ENCODE measurements around the gene KHSRP. TPM values are rescaled to one million over a fixed set of nuclear protein-coding genes. Genes with fewer than 3 reads are reported as not detected.

KHSRP gene, protein sequence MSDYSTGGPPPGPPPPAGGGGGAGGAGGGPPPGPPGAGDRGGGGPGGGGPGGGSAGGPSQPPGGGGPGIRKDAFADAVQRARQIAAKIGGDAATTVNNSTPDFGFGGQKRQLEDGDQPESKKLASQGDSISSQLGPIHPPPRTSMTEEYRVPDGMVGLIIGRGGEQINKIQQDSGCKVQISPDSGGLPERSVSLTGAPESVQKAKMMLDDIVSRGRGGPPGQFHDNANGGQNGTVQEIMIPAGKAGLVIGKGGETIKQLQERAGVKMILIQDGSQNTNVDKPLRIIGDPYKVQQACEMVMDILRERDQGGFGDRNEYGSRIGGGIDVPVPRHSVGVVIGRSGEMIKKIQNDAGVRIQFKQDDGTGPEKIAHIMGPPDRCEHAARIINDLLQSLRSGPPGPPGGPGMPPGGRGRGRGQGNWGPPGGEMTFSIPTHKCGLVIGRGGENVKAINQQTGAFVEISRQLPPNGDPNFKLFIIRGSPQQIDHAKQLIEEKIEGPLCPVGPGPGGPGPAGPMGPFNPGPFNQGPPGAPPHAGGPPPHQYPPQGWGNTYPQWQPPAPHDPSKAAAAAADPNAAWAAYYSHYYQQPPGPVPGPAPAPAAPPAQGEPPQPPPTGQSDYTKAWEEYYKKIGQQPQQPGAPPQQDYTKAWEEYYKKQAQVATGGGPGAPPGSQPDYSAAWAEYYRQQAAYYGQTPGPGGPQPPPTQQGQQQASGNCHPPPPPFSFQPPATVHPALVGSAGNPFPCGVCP
- total RNA-seq (46.9 TPM), polyA plus RNA-seq (ENCODE audit: insufficient read depth in 1 of 8, insufficient read length in 8 of 8, low replicate concordance in 1 of 8) (100 to 1,000 TPM; 165 to 256 (median 214) TPM)
- long read RNA-seq, donor 1, partial matches to known transcripts: 0 of 2 reads
- long read RNA-seq, donor 1, other reads (novel, unspliced or antisense): 0 of 2 reads
- long read RNA-seq, donor 2, partial matches to known transcripts: 0 of 3 reads
- long read RNA-seq, donor 2, other reads (novel, unspliced or antisense): 0 of 3 reads
- long read RNA-seq, donor 3, transcript KHSRP-212 (3 exons, 851 nt): major isoform, 8 of 23 reads
- long read RNA-seq, donor 3, partial matches to known transcripts: 13 of 23 reads
- long read RNA-seq, donor 3, other reads (novel, unspliced or antisense): 0 of 23 reads
- long read RNA-seq, donor 4, transcript KHSRP-212 (3 exons, 851 nt): major isoform, 14 of 38 reads
- long read RNA-seq, donor 4, partial matches to known transcripts: 21 of 38 reads
- long read RNA-seq, donor 4, other reads (novel, unspliced or antisense): 0 of 38 reads
- long read RNA-seq, donor 5, transcript KHSRP-212 (3 exons, 851 nt): major isoform, 5 of 29 reads
- long read RNA-seq, donor 5, partial matches to known transcripts: 20 of 29 reads
- long read RNA-seq, donor 5, other reads (novel, unspliced or antisense): 0 of 29 reads
- long read RNA-seq, donor 6, partial matches to known transcripts: 8 of 12 reads
- long read RNA-seq, donor 6, other reads (novel, unspliced or antisense): 0 of 12 reads
- long read RNA-seq, donor 7, transcript KHSRP-212 (3 exons, 851 nt): major isoform, 5 of 17 reads
- long read RNA-seq, donor 7, partial matches to known transcripts: 8 of 17 reads
- long read RNA-seq, donor 7, other reads (novel, unspliced or antisense): 0 of 17 reads
- long read RNA-seq, donor 8, transcript KHSRP-212 (3 exons, 851 nt): major isoform, 8 of 19 reads
- long read RNA-seq, donor 8, partial matches to known transcripts: 9 of 19 reads
- long read RNA-seq, donor 8, other reads (novel, unspliced or antisense): 0 of 19 reads
- long read RNA-seq, donor 9, transcript KHSRP-212 (3 exons, 851 nt): major isoform, 10 of 26 reads
- long read RNA-seq, donor 9, partial matches to known transcripts: 15 of 26 reads
- long read RNA-seq, donor 9, other reads (novel, unspliced or antisense): 0 of 26 reads
- long read RNA-seq, donor 10, transcript KHSRP-212 (3 exons, 851 nt): major isoform, 10 of 33 reads
- long read RNA-seq, donor 10, partial matches to known transcripts: 21 of 33 reads
- long read RNA-seq, donor 10, other reads (novel, unspliced or antisense): 0 of 33 reads
- long read RNA-seq, donor 11, transcript KHSRP-212 (3 exons, 851 nt): major isoform, 6 of 13 reads
- long read RNA-seq, donor 11, partial matches to known transcripts: 6 of 13 reads
- long read RNA-seq, donor 11, other reads (novel, unspliced or antisense): 0 of 13 reads

DNA sequence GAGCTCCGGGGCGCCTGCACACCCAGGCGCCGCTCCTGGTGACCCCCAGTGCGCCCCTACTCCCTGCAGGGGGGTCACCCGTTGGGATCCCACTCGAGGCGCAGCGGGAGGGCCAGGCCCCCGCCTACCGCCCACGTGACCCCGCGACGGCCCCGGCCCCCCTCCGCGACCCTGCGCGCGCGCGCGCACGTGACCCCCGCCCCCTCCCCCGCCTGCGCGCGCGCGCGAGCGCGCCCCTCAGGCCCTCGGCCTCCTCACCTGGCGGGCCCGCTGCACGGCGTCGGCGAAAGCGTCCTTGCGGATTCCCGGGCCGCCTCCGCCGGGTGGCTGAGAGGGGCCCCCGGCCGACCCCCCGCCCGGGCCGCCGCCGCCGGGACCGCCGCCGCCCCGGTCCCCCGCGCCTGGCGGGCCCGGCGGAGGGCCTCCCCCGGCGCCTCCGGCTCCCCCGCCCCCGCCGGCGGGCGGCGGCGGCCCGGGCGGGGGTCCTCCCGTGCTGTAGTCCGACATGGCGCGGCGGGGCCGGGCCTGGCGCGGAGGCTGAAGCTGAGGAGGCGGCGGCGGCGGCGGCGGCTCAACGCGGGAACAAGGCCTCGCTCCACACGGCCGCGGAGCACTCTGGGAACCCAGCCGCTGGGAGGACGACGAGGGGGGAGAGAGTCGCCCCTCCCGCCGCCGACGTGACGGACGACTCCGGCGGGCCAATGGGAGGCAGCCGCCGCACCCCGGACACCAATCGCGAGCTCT is at the start of gene KHSRP:
KHSRP (minus strand) TSS at position 617 of the 744 bp plus-strand sequence; CDS start at position 507, 110 bp downstream.
- Histone ChIP-seq H3K9me3 (replicated peaks; ENCODE audit: control insufficient read depth, low read depth, low read length) (peaks cover 2% of the 10 kb centered on the region), H3K36me3 (ENCODE audit: control insufficient read depth, insufficient read depth, low read length) (peaks cover 33% of the 10 kb centered on the region), H3K27ac (ENCODE audit: low read length) (peak within 1 kb of the TSS; percentile 97), H3K4me1 (ENCODE audit: control insufficient read depth, insufficient read depth, low read length) (peaks cover 28% of the 10 kb centered on the region), H3K27me3 (ENCODE audit: control insufficient read depth, insufficient read depth, low read length) (no peaks in the 10 kb centered on the region), H3K4me3 (ENCODE audit: low read length) (peak within 1 kb of the TSS; percentile 93)
- DNase-seq: peak; percentile 44
- under 1% methylated on average over 86 of the region's 114 CpGs for WGBS (ENCODE audit: insufficient coverage)

DNA sequence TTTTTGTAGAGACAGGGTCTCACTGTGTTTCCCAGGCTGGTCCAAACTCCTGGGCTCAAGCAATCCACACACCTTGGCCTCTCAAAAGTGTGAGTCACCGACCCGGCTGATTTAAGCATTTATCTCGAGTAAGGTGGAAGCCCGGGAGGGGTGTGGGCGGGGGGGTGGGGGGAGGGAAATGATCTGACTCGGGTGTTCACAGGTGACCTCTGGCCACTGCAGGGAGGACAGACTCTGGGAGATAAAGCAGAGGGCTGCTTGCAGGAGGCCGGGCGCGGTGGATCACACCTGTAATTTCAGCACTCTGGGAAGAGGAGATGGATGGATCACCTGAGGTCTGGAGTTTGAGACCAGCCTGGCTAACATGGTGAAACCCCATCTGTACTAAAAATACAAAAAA is 49.0 kb upstream of the KHSRP start:
- H3K27ac ChIP-seq (ENCODE audit: low read length): no peak overlapping the region
- DNase-seq: no peak
- peaks cover 30% of the 10 kb centered on the region for H3K27me3 ChIP-seq (ENCODE audit: control insufficient read depth, insufficient read depth, low read length)
- H3K36me3 ChIP-seq (ENCODE audit: control insufficient read depth, insufficient read depth, low read length): no peaks in the 10 kb centered on the region
- no peak overlapping the region for H3K4me3 ChIP-seq (ENCODE audit: low read length)
- H3K9me3 ChIP-seq (replicated peaks; ENCODE audit: control insufficient read depth, low read depth, low read length): no peaks in the 10 kb centered on the region
- peaks cover 17% of the 10 kb centered on the region for H3K4me1 ChIP-seq (ENCODE audit: control insufficient read depth, insufficient read depth, low read length)
- no CpG with 5 or more reads among the region's 9 CpGs for WGBS (ENCODE audit: insufficient coverage)

DNA sequence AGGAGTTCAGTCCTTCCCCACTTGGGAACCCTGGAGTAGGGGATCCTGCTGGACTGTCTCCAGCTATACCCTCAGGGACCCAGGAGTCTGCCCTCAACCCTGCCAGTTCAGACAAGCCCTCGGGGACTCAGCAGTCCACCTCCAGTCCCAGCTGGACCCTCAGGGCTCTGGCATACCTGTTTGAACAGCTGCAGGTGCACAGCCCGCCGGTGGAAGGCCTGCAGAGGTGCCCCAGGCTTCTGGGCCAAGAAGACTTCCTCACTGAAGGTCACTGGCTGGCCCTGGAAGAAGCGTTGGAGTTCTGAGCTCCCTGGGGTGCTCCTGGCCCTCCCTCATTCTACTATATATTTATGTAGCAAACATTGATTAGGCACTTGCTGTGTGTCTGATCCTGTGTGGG is 48.1 kb upstream of the KHSRP start:
- Histone ChIP-seq H3K27me3 (ENCODE audit: control insufficient read depth, insufficient read depth, low read length) (peaks cover 35% of the 10 kb centered on the region), H3K36me3 (ENCODE audit: control insufficient read depth, insufficient read depth, low read length) (no peaks in the 10 kb centered on the region), H3K27ac (ENCODE audit: low read length) (no peak overlapping the region), H3K4me3 (ENCODE audit: low read length) (no peak overlapping the region), H3K9me3 (replicated peaks; ENCODE audit: control insufficient read depth, low read depth, low read length) (no peaks in the 10 kb centered on the region), H3K4me1 (ENCODE audit: control insufficient read depth, insufficient read depth, low read length) (peaks cover 17% of the 10 kb centered on the region)
- WGBS (ENCODE audit: insufficient coverage): 78% methylated on average over 3 of the region's 4 CpGs
- no peak for DNase-seq

DNA sequence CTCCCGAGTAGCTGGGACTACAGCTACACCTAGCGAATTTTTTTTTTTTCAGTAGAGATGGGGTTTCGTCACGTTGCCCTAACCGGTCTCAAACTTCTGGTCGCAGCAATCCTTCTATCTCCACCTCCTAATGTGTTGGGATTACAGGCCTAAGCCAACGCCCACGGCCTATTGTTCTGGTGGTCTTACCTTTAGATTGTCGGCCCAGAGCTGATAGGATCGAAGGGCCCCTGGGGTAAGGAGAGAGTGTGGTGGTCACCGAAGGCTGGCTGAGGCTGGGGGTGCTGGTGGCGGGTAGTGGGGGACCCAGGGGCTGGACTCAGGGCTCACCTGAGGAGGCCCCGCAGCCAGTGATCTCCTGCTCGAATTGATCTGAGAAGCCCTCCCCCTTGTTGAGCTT is 46.5 kb upstream of the KHSRP start:
- Histone ChIP-seq H3K36me3 (ENCODE audit: control insufficient read depth, insufficient read depth, low read length) (no peaks in the 10 kb centered on the region), H3K4me3 (ENCODE audit: low read length) (no peak overlapping the region), H3K27me3 (ENCODE audit: control insufficient read depth, insufficient read depth, low read length) (peaks cover 33% of the 10 kb centered on the region), H3K9me3 (replicated peaks; ENCODE audit: control insufficient read depth, low read depth, low read length) (no peaks in the 10 kb centered on the region), H3K4me1 (ENCODE audit: control insufficient read depth, insufficient read depth, low read length) (peaks cover 7% of the 10 kb centered on the region), H3K27ac (ENCODE audit: low read length) (no peak overlapping the region)
- no peak for DNase-seq
- WGBS (ENCODE audit: insufficient coverage): 84% methylated on average over 6 of the region's 14 CpGs

DNA sequence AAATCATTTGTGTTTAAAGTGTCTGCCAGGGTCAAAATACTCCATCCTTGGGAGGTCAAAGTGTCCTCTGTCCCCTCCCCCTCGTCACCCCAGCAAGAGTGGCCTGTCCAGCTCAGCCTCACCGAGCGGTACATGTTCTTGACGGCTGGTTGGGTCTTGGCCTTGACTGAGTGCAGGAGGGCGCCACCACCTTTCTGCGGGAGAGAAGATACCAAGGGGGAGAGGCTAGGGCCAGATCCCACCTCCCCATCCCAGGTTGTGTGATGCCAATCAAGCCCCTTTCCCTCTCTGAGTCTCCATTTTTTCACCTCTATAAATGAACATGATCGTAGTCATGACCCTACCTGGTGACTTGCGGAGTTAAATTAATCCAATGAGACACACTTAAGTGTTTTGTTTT is 45.6 kb upstream of the KHSRP start:
- Histone ChIP-seq H3K27me3 (ENCODE audit: control insufficient read depth, insufficient read depth, low read length) (peaks cover 30% of the 10 kb centered on the region), H3K4me1 (ENCODE audit: control insufficient read depth, insufficient read depth, low read length) (no peaks in the 10 kb centered on the region), H3K4me3 (ENCODE audit: low read length) (no peak overlapping the region), H3K36me3 (ENCODE audit: control insufficient read depth, insufficient read depth, low read length) (no peaks in the 10 kb centered on the region), H3K27ac (ENCODE audit: low read length) (no peak overlapping the region), H3K9me3 (replicated peaks; ENCODE audit: control insufficient read depth, low read depth, low read length) (no peaks in the 10 kb centered on the region)
- WGBS (ENCODE audit: insufficient coverage): no CpG with 5 or more reads among the region's 8 CpGs
- no peak for DNase-seq

DNA sequence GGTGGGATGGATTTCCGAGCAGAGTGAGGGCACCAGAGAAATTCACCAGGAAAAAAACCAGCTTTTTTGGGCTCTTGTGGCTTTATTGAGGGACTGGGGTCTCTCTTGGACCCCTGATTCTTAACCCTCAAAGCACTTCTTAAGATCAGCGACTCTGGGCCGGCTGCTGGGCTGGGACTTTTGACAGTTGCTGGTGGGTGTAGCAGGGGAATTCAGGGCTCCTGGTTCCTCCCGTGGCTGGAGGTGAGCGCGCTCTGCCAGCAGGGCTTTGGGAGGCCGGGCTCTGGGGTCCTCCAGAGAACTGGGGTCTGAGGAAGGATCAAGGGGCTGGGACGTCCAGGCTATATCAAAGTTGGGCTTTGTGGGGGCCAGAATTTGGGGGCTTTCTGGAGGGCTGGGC is 42.8 kb upstream of the KHSRP start:
- Histone ChIP-seq H3K4me1 (ENCODE audit: control insufficient read depth, insufficient read depth, low read length) (peaks cover 4% of the 10 kb centered on the region), H3K27me3 (ENCODE audit: control insufficient read depth, insufficient read depth, low read length) (peaks cover 50% of the 10 kb centered on the region), H3K4me3 (ENCODE audit: low read length) (no peak overlapping the region), H3K9me3 (replicated peaks; ENCODE audit: control insufficient read depth, low read depth, low read length) (no peaks in the 10 kb centered on the region), H3K36me3 (ENCODE audit: control insufficient read depth, insufficient read depth, low read length) (no peaks in the 10 kb centered on the region), H3K27ac (ENCODE audit: low read length) (no peak overlapping the region)
- 46% methylated on average over 3 of the region's 8 CpGs for WGBS (ENCODE audit: insufficient coverage)
- no peak for DNase-seq

DNA sequence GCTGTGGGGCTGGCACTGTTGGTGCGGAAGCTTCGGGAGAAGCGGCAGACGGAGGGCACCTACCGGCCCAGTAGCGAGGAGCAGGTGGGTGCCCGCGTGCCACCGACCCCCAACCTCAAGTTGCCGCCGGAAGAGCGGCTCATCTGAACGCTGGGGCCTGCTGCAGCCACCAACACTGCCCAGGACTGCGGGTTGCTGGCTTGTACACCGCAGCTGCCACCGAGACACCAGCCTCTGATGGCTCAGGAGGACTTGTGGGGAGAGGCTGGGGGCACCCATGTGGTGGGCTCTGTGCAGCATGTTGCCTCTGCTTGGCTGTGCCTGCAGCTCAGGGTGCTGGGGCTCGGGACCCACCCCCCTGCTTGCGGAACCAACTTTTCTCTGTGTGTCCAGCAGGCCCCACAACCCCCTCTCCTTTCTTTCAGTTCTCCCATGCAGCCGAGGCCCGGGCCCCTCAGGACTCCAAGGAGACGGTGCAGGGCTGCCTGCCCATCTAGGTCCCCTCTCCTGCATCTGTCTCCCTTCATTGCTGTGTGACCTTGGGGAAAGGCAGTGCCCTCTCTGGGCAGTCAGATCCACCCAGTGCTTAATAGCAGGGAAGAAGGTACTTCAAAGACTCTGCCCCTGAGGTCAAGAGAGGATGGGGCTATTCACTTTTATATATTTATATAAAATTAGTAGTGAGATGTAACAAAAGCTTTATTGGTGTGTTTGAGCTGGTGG is 42.1 kb upstream of the KHSRP start:
- H3K27me3 ChIP-seq (ENCODE audit: control insufficient read depth, insufficient read depth, low read length): peaks cover 50% of the 10 kb centered on the region

DNA sequence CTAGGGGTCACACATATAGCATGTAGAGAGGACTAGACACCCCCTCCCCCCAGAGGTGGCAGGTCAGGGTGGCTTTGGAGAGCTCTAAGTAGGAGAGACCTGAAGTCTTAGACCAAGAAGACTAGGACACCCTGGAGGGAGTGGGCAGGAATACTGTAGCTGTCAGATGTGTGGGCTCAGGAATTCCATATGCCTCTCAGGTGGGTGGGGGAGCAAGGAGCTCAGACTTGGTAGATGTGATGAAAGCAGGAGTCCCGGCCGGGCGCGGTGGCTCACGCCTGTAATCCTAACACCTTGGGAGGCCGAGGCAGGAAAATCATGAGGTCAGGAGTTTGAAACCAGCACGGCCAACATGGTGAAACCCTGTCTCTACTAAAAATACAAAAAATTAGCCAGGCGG is 41.1 kb upstream of the KHSRP start:
- DNase-seq: no peak
- Histone ChIP-seq H3K27me3 (ENCODE audit: control insufficient read depth, insufficient read depth, low read length) (peaks cover 50% of the 10 kb centered on the region), H3K9me3 (replicated peaks; ENCODE audit: control insufficient read depth, low read depth, low read length) (no peaks in the 10 kb centered on the region), H3K4me1 (ENCODE audit: control insufficient read depth, insufficient read depth, low read length) (peaks cover 6% of the 10 kb centered on the region), H3K4me3 (ENCODE audit: low read length) (no peak overlapping the region), H3K36me3 (ENCODE audit: control insufficient read depth, insufficient read depth, low read length) (no peaks in the 10 kb centered on the region), H3K27ac (ENCODE audit: low read length) (no peak overlapping the region)
- 100% methylated on average over 1 of the region's 8 CpGs for WGBS (ENCODE audit: insufficient coverage)

More for the DNA sequence above, 42.1 kb upstream of the KHSRP start:
- H3K36me3 ChIP-seq (ENCODE audit: control insufficient read depth, insufficient read depth, low read length): no peaks in the 10 kb centered on the region
- no peak overlapping the region for H3K4me3 ChIP-seq (ENCODE audit: low read length)
- H3K27ac ChIP-seq (ENCODE audit: low read length): no peak overlapping the region
- no peaks in the 10 kb centered on the region for H3K9me3 ChIP-seq (replicated peaks; ENCODE audit: control insufficient read depth, low read depth, low read length)
- WGBS (ENCODE audit: insufficient coverage): 95% methylated on average over 16 of the region's 21 CpGs
- no peak for DNase-seq
- H3K4me1 ChIP-seq (ENCODE audit: control insufficient read depth, insufficient read depth, low read length): peaks cover 4% of the 10 kb centered on the region

Measured in muscle of leg (tissue), 16 donors.